BLaER1 (cell line): ENCODE data around the gene CREM.

Source experiments
- H3K27ac ChIP-seq: shearing (Covaris generic); formaldehyde crosslinking; 2 replicates; pipeline ENCODE4 v1.8.1; 2022
- H3K27me3 ChIP-seq: shearing (Covaris generic); formaldehyde crosslinking; 2 replicates; pipeline ENCODE4 v1.8.1; 2022
- H3K36me3 ChIP-seq: shearing (Covaris generic); formaldehyde crosslinking; 2 replicates; pipeline ENCODE4 v1.8.1; 2022
- H3K4me1 ChIP-seq: shearing (Covaris generic); formaldehyde crosslinking; 2 replicates; pipeline ENCODE4 v1.8.1; 2022
- H3K4me2 ChIP-seq: shearing (Covaris generic); formaldehyde crosslinking; 2 replicates; pipeline ENCODE4 v1.8.1; 2022
- H3K4me3 ChIP-seq: shearing (Covaris generic); formaldehyde crosslinking; 2 replicates; pipeline ENCODE4 v1.8.1; 2022
- H3K9ac ChIP-seq: shearing (Covaris generic); formaldehyde crosslinking; 2 replicates; pipeline ENCODE4 v1.8.1; 2022
- H3K9me3 ChIP-seq: shearing (Covaris generic); formaldehyde crosslinking; 2 replicates; pipeline ENCODE4 v1.8.1; 2022
- H4K20me1 ChIP-seq: shearing (Covaris generic); formaldehyde crosslinking; 2 replicates; pipeline ENCODE4 v1.8.1; 2022
- Cebpa-rat ChIP-seq: shearing (Covaris generic); IDR thresholded peaks from 2 replicates; pipeline ENCODE4 v1.8.1; 2022

The CREM gene

DNA sequence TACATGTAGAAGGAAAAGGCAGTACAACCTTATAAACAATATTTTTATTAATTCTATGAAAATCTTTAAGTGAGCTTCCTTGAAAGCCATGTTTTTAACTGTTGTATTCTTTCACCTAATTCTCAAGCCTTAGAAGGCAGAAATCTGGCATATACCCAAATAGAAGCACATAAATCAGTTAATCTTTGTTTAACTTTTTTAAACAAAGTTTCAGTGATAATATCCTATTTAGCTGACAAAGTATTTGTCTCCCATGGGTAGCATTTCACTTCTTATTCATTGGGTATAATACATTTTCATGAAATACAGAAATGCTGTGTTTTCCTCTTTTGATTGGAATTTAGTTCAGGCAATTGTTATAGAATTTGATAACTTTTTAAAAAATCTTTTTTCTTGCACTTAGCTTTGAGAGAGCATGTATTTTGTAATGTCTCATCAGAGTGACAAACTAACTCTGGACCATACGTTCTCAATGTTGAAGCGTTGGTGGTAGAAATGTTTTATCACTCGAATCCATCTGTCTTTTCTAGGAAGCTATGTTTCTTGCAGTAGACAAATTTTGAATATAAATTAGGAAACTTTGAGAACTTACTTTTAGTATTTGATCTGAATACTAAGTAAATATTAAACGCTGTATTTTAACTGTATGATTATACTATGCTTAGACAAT is 78.1 kb downstream of the CREM start:
- Histone ChIP-seq H3K4me1 (peaks cover 7% of the 10 kb centered on the region), H3K9ac (no peak overlapping the region), H3K27ac (no peak overlapping the region), H3K36me3 (no peaks in the 10 kb centered on the region), H3K4me3 (no peak overlapping the region), H3K9me3 (no peaks in the 10 kb centered on the region), H4K20me1 (no peaks in the 10 kb centered on the region), H3K4me2 (no peak overlapping the region), H3K27me3 (no peaks in the 10 kb centered on the region)
- TF ChIP-seq Cebpa-rat: no peak

GRCh38 chr10:35206274-35206673 is 79.6 kb downstream of the CREM start:
- Histone ChIP-seq H3K4me1 (peaks cover 7% of the 10 kb centered on the region), H3K4me3 (no peak overlapping the region)
- no peak for TF ChIP-seq Cebpa-rat

DNA sequence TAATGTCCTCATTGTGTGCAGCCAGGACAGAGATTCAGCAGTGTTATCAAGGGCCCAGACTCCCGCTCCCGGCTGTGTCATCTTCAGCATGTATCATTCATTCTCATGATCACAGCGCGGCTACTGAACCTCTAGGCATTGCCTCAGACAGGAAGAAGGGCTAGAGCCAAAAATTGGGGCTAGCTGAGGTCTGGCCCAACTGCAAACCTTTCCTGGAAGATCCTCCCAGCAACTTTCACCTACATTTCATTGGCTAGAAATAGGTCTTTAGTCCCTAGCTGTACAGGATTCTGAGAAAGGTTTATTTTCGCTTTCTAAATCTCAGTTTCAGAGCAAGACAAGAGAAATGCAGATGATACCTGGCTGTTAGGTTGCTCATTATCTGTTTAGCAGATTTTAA is 81.9 kb downstream of the CREM start:
- H3K4me3 ChIP-seq: no peak overlapping the region
- no peaks in the 10 kb centered on the region for H4K20me1 ChIP-seq
- no peak overlapping the region for H3K4me2 ChIP-seq
- no peaks in the 10 kb centered on the region for H3K36me3 ChIP-seq
- no peak overlapping the region for H3K9ac ChIP-seq
- no peaks in the 10 kb centered on the region for H3K9me3 ChIP-seq
- H3K4me1 ChIP-seq: peaks cover 7% of the 10 kb centered on the region
- TF ChIP-seq Cebpa-rat: no peak
- H3K27ac ChIP-seq: no peak overlapping the region
- no peaks in the 10 kb centered on the region for H3K27me3 ChIP-seq

More at GRCh38 chr10:35206274-35206673, 79.6 kb downstream of the CREM start:
- Histone ChIP-seq H3K9me3 (no peaks in the 10 kb centered on the region), H3K27ac (no peak overlapping the region), H3K4me2 (no peak overlapping the region), H3K27me3 (no peaks in the 10 kb centered on the region), H3K36me3 (no peaks in the 10 kb centered on the region), H4K20me1 (no peaks in the 10 kb centered on the region), H3K9ac (no peak overlapping the region)

GRCh38 chr10:35208949-35209613 is 82.4 kb downstream of the CREM start:
- Histone ChIP-seq H3K4me2 (peak overlapping the region; percentile 11; the same call in 1 of the 2 replicates), H3K36me3 (no peaks in the 10 kb centered on the region), H4K20me1 (no peaks in the 10 kb centered on the region), H3K27me3 (no peaks in the 10 kb centered on the region), H3K9ac (no peak overlapping the region), H3K4me3 (no peak overlapping the region), H3K27ac (no peak overlapping the region), H3K9me3 (no peaks in the 10 kb centered on the region), H3K4me1 (peaks cover 7% of the 10 kb centered on the region)
- TF ChIP-seq Cebpa-rat: no peak

DNA sequence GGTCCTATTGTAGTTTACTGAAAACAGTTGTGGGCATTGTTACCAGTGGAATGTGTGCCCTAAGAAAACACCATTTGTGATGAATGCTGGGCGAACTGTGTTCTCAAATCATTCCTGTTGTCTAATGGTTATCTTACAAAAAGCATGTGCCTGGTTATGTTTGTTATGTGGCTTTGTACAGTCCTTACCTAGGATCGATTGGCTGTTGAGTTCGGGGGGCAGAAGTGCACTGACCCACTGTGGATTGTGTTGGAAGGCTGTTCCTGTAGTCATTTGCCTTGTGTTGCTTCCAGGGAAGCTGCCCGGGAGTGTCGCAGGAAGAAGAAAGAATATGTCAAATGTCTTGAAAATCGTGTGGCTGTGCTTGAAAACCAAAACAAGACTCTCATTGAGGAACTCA is 84.3 kb downstream of the CREM start:
- peaks cover 7% of the 10 kb centered on the region for H3K4me1 ChIP-seq
- no peak overlapping the region for H3K4me3 ChIP-seq
- H3K36me3 ChIP-seq: no peaks in the 10 kb centered on the region
- no peaks in the 10 kb centered on the region for H3K27me3 ChIP-seq
- no peak overlapping the region for H3K9ac ChIP-seq
- H3K9me3 ChIP-seq: no peaks in the 10 kb centered on the region
- no peaks in the 10 kb centered on the region for H4K20me1 ChIP-seq
- H3K4me2 ChIP-seq: no peak overlapping the region
- H3K27ac ChIP-seq: no peak overlapping the region
- TF ChIP-seq Cebpa-rat: no peak

GRCh38 chr10:35211390-35211789 is 84.7 kb downstream of the CREM start:
- no peak overlapping the region for H3K27ac ChIP-seq
- H3K27me3 ChIP-seq: no peaks in the 10 kb centered on the region
- no peaks in the 10 kb centered on the region for H4K20me1 ChIP-seq
- H3K4me3 ChIP-seq: no peak overlapping the region
- peaks cover 7% of the 10 kb centered on the region for H3K4me1 ChIP-seq
- H3K9ac ChIP-seq: no peak overlapping the region
- TF ChIP-seq Cebpa-rat: no peak
- no peak overlapping the region for H3K4me2 ChIP-seq
- no peaks in the 10 kb centered on the region for H3K9me3 ChIP-seq
- no peaks in the 10 kb centered on the region for H3K36me3 ChIP-seq

DNA sequence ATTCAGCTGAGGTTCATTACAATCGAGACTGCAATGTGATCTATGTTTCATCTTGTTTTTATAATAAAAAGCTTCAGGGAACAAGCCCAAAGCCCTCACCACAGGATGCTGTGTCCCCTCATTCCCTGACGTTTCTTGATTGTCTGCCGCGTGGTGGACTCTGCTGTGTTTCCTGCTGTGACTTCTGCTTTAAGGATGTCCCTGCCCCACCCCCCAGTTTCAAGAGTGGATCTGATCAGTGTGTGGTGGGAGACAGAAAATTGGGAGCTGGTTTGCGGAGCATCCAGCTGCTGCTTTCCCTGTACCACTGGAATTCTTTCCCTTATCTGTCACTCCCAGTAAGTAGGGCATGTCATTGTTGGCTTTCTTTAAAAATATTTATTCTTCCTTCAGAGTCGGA is 86.2 kb downstream of the CREM start:
- H3K9ac ChIP-seq: no peak overlapping the region
- no peaks in the 10 kb centered on the region for H3K9me3 ChIP-seq
- H3K4me3 ChIP-seq: no peak overlapping the region
- H3K4me2 ChIP-seq: no peak overlapping the region
- no peak for TF ChIP-seq Cebpa-rat
- H3K27me3 ChIP-seq: no peaks in the 10 kb centered on the region
- H3K4me1 ChIP-seq: peaks cover 7% of the 10 kb centered on the region
- H4K20me1 ChIP-seq: no peaks in the 10 kb centered on the region
- no peak overlapping the region for H3K27ac ChIP-seq
- H3K36me3 ChIP-seq: no peaks in the 10 kb centered on the region

- Histone ChIP-seq H3K27ac (no peak overlapping the region), H4K20me1 (no peaks in the 10 kb centered on the region), H3K27me3 (no peaks in the 10 kb centered on the region), H3K36me3 (no peaks in the 10 kb centered on the region), H3K4me1 (peaks cover 7% of the 10 kb centered on the region), H3K4me3 (no peak overlapping the region), H3K9me3 (no peaks in the 10 kb centered on the region), H3K9ac (no peak overlapping the region), H3K4me2 (no peak overlapping the region)
- no peak for TF ChIP-seq Cebpa-rat
Observed at GRCh38 chr10:35213699-35214098, 87.1 kb downstream of the CREM start.

DNA sequence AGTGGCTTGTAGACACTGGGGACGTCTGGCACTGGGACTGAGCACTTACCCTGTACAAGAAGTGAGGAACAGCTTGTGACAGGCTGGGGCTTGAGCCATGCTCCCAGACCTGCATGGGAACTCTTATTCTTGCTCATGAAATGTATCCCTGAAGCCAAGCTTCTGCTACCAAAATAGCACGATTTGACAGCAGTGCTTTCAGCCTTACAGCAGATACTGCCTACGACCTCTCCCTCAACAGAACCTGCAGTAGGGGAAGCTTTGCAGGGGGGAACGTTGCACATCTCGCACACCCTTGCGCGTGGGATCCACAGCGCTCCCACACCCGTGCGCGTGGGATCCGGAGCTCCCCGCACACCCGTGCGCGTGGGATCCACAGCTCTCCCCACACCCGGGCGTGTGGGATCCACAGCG is 88.0 kb downstream of the CREM start:
- H4K20me1 ChIP-seq: no peaks in the 10 kb centered on the region
- no peaks in the 10 kb centered on the region for H3K4me1 ChIP-seq
- no peak overlapping the region for H3K27ac ChIP-seq
- H3K4me3 ChIP-seq: no peak overlapping the region
- no peak overlapping the region for H3K4me2 ChIP-seq
- no peak for TF ChIP-seq Cebpa-rat
- H3K9me3 ChIP-seq: no peaks in the 10 kb centered on the region
- H3K27me3 ChIP-seq: no peaks in the 10 kb centered on the region
- H3K9ac ChIP-seq: no peak overlapping the region
- no peaks in the 10 kb centered on the region for H3K36me3 ChIP-seq

- no peaks in the 10 kb centered on the region for H3K36me3 ChIP-seq
- H3K27me3 ChIP-seq: no peaks in the 10 kb centered on the region
- H3K4me2 ChIP-seq: no peak overlapping the region
- H3K9ac ChIP-seq: no peak overlapping the region
- H3K27ac ChIP-seq: no peak overlapping the region
- no peaks in the 10 kb centered on the region for H3K9me3 ChIP-seq
- H3K4me3 ChIP-seq: no peak overlapping the region
- H3K4me1 ChIP-seq: peaks cover 4% of the 10 kb centered on the region
- no peaks in the 10 kb centered on the region for H4K20me1 ChIP-seq
- TF ChIP-seq Cebpa-rat: no peak
Observed at GRCh38 chr10:35215107-35215506, 88.5 kb downstream of the CREM start.
